Skin epidermis (tissue), 12 donors: ENCODE results near the gene ADH1C.
"Not testable (repeated sequence)": the region's sequence is repeated elsewhere in the genome, so short reads cannot be mapped to it uniquely, and the experiment has no call there.

Experiments used
- H3K27ac ChIP-seq, 21 experiments: fragments of 200-600 bp; sonication (generic) in 11 of 21; one replicate each; pipeline ENCODE4 v1.5.0; 2020; ENCODE audit warnings: mild to moderate bottlenecking in 3 of 21, inconsistent platforms in 2 of 21, moderate library complexity in 2 of 21
- H3K4me3 ChIP-seq, 7 experiments: fragments of 200-600 bp; sonication (generic) in 2 of 7; one replicate each; pipeline ENCODE4 v1.5.0; 2020; ENCODE audit warnings: inconsistent platforms in 2 of 7, mild to moderate bottlenecking in 2 of 7, moderate library complexity in 1 of 7

Gene ADH1C

DNA sequence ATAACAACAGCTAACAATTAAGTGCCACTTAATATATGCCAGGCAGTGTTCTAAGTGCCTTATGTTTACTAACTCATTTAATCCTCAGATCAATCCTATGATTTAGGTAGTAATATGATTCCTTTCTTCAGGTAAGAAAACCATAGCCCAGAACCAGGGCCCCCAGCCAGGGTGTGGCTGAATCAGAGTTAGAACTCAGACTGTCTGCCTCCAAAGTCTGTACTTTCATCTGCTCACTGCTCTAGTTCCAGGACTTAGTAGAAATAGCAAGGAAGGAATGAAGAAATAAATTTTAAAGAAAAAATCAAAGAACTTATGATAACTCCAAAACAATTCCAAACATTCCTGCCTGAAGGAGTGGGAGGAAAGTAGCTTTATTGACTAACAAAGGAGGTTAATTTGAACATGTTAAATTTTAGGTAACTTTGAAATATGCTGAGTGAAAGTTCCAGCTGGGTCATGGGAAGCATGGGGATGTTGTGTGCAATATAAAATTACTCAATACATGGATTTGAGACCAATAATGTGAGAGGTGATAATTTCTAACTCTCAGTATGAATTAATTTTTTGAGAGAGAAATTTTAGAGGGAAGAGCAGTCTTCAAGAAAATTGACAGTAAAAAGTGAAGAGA is 8.8 kb upstream of the ADH1C start:
- no peak overlapping the region for H3K27ac ChIP-seq
- no peak overlapping the region for H3K4me3 ChIP-seq

DNA sequence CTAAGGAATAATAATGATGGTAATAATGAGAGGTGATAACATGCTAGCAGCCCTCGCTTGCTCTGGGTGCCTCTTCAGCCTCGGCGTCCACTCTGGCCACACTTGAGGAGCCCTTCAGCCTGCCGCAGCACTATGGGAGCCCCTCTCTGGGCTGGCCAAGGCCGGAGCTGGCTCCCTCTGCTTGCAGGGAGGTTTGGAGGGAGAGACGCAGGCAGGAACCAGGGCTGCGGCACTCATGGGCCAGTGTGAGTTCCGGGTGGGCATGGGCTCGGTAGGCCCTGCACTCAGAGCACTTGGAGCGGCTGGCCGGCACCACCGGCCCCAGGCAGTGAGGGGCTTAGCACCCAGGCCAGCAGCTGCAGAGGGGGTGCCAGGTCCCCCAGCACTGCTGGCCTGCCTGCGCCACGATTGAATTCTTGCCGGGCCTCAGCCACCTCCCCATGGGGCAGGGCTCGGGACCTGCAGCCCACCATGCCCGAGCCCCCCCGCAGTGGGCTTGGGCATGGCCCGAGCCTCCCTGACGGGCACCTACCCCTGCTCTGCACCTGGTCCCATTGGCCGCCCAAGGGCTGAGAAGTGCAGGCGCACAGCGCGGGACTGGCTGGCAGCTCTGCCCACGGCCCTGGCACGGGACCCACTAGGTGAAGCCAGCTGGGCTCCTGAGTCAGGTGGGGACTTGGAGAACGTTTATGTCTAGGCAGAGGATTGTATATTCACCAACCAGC is 7.1 kb upstream of the ADH1C start:
- no peak overlapping the region for H3K4me3 ChIP-seq
- no peak overlapping the region for H3K27ac ChIP-seq

DNA sequence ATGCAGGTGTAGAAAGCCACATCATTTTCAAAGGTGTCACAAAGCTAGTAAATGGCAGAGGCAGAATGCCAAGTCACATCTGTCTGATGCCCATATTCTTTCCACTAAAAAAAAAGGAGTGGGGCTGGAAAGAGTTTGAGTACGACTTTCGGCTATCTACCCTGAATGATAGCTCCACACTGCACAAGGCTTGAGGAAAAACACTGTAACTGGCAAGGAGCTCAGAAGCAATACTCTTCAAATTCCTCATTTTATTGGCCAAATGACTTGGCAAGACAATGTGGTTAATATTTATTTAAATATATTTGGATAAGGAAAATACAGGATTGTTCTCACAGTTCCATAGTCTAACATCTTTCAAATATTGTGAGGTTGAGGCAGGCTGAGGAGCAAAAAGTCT is 5.4 kb upstream of the ADH1C start:
- H3K27ac ChIP-seq, result no peak overlapping the region

DNA sequence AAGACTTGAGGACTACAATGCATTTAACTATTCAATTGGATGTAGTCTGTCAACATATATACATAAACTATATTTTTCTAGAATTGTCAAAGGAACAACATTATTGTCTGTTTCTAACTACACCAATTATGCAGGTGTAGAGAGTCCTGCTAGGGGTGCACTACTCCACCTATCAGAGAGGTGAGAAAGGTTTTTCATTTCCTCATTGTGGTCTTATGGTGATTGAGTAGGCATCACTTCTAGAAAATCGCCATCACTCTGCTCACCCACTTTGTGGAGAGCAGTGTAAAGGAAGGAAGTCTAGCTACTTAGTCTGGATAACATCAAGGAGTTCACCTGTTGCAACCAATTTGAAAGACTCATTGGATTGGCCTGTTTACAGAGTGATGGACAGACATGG is 4.4 kb upstream of the ADH1C start:
- no peak overlapping the region for H3K27ac ChIP-seq
- H3K4me3 ChIP-seq, result no peak overlapping the region

More for the DNA sequence above, 5.4 kb upstream of the ADH1C start:
- H3K4me3 ChIP-seq, result no peak overlapping the region

DNA sequence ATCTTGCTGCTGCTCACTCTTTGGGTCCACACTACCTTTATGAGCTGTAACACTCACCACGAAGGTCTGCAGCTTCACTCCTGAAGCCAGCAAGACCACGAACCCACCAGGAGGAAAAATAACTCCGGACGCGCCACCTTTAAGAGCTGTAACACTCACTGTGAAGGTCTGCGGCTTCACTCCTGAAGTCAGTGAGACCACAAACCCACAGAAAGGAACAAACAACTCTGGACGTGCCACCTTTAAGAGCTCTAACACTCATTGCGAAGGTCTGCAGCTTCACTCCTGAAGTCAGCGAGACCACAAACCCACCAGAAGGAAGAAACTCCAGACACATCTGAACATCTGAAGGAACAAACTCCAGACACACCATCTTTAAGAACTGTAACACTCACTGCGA is 3.6 kb upstream of the ADH1C start:
- H3K27ac ChIP-seq, H3K4me3 ChIP-seq: not testable (repeated sequence)

- no peak overlapping the region for H3K4me3 ChIP-seq
- no peak overlapping the region for H3K27ac ChIP-seq
Observed at GRCh38 chr4:99351487-99351886, 1.1 kb downstream of the ADH1C start.

- Histone ChIP-seq H3K27ac (no peak overlapping the region), H3K4me3 (no peak overlapping the region)
Observed at GRCh38 chr4:99349338-99349737, 3.2 kb downstream of the ADH1C start.

DNA sequence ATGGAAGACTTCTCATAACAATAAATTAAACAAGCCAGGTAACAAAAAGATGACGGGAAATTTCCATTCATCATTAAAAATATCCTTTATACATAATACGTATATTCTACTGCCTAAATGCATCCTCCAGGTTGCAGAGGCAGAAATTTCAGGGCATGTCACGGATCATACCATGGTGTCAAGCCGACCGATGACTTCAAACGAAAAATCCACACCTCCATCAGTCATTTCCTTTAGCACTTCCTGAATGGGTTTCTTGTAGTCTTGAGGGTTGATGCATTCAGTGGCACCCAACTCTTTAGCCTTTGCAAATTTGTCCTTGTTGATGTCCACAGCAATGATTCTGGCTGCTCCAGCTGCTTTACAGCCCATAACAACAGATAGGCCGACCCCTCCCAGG is 9.9 kb downstream of the ADH1C start:
- H3K27ac ChIP-seq, H3K4me3 ChIP-seq: not testable (repeated sequence)

GRCh38 chr4:99341426-99341825 is 11.1 kb downstream of the ADH1C start:
- Histone ChIP-seq H3K4me3 (no peak overlapping the region), H3K27ac (no peak overlapping the region)

- no peak overlapping the region for H3K27ac ChIP-seq
- H3K4me3 ChIP-seq, result no peak overlapping the region
Observed at GRCh38 chr4:99339172-99339571, 13.4 kb downstream of the ADH1C start.

DNA sequence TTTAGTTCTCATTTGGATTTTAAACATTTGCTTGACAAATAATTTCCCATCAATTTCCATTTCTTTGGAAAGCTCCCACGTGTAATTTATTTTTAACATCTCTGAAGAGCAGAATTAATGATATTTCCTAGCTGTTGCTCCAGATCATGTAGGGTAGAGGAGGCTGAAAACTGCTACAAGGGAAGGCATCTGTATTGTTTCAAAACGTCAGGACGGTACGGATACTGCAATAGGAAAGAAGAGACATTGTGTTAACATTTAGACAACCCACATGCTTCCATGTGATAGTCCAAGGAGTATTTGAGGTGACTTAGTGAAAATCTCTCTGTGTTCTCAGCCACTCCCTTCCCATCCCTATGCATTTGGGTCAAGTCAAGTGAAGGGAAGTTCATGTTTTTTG is 16.0 kb downstream of the ADH1C start:
- H3K4me3 ChIP-seq, result no peak overlapping the region
- H3K27ac ChIP-seq, result no peak overlapping the region

GRCh38 chr4:99334880-99335279 is 17.7 kb downstream of the ADH1C start:
- Histone ChIP-seq H3K27ac (no peak overlapping the region), H3K4me3 (no peak overlapping the region)

DNA sequence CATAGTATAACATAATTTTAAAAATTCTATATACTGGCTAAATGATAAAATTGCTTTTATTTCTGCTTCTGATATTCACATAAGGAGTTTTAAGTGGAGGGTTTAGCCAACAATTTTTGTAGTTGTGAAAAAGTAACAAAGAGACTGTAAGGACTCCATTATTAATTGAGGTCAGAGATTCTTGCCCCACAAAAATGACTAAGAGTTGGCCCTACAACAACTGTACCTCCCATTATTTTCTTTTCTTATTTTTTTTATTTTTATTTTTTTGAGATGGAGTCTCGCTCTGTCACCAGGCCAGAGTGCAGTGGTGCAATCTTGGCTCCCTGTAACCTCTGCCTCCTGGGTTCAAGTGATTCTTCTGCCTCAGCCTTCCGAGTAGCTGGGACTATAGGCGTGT is 21.9 kb downstream of the ADH1C start:
- Histone ChIP-seq H3K4me3 (no peak overlapping the region), H3K27ac (no peak overlapping the region)

GRCh38 chr4:99329876-99330275 is 22.7 kb downstream of the ADH1C start:
- Histone ChIP-seq H3K27ac (no peak overlapping the region), H3K4me3 (no peak overlapping the region)

DNA sequence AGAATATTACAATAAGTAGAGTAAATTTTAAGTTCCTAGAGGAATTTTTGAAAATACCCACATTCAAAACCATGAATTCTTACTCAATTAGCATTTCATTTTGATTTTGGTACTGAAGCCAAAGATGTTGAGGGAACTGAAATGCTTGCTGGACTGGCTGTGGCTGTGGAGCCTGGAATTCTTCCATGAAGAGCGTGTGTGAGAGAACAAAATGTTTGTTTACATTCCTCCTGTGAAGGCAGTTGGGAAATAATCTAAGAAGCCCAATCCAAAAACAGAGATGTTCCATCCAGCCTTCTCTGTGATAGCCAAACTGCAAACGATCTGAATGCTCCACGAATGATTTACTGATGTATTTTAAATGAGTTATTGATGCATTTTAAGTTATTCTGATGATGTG is 27.6 kb downstream of the ADH1C start:
- Histone ChIP-seq H3K27ac (peak overlapping the region in 3 of 21 experiments; percentile 32 to 75 (median 58)), H3K4me3 (no peak overlapping the region)

DNA sequence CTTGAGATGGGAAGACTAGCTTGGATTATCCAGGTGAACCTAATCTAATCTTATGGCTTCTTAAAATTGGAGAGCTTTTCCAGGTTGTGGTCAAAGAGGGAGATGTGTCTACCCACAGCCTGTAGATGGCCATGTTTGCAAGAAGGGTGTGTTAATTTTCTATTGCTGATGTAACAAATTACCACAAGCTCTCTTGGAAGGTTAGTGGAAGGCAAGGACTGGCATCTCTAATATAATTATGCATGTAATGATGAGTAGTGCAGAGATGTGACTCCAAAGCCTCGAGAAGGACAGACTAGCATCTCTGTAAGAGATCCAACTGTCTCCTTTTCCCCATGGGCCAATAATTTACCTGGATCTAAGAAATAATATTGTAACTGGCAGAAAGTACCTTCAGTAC is 28.2 kb downstream of the ADH1C start:
- peak overlapping the region in 8 of 21 experiments; percentile 21 to 75 (median 46) for H3K27ac ChIP-seq

DNA sequence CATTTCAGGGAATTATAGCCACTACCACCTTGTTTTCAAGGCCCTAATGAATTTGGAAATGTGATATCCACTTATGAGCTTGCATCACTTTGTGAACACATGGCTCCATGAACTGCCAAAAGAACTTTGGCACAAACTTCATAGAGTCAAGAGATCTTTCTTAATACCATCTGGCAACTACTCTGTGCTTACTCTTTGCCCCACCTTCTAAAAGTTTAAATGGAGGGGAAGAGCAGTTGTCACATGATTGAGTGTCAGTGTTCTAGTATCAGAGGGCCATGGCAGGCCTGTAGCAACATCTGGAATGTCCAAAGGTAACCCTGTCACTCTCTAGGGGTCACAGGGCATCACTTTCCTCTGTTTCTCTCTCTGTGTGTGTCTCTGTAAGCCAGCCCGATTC is 28.8 kb downstream of the ADH1C start:
- peak overlapping the region in 7 of 21 experiments; percentile 21 to 75 (median 49) for H3K27ac ChIP-seq

More for the DNA sequence above, 28.2 kb downstream of the ADH1C start:
- H3K4me3 ChIP-seq, result no peak overlapping the region

DNA sequence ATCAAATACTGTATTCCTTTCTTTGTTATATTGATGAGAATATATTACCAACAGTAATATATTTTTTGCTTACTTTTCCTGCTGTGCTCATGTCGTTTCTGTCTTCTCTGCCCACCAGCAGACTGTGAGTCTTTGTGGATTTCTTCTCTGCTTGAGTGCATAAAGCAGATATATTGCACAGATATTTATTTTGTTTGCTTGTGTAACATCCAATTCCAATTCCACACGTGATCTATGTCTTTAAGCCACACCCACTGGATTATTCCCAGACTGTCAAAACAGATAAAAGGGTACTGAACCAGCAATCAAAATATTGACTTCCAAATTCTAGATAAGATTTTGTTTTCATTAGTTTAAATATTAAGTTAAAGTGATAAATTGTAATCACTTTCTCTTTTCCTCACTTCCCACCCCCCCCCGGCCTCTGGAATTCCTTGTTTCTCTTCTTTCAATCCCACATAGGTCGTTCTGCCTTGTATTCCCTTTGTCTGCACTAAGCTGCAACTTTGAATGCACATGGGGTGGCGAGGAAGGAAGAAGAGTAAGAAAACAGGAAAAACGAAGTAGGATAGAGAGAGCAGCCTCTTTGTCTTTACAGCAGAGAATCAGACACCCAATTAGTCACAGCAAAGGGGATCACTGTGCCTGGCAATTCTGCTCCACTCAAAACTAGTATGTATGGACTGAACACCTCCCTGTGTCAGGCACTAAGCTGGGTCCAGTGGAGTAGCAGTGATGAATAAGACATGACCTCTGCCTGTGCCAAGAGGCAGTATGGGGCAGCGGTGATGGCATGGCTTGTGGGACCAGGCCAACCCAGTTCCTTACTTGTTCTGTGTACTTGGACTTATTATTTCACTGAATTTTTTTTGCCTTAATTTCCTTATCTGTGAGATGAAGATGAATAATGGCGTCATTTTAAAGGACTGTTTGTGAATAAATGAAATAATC is 31.0 kb downstream of the ADH1C start, which contains the start of gene ADH1B:
Gene ADH1B, minus strand, starts transcription at position 161 of the 951 bp plus-strand sequence. Its CDS starts 70 bp downstream, at position 91.
- peak within 1 kb of the TSS in 1 of 7 experiments; percentile 12 for H3K4me3 ChIP-seq
- peak within 1 kb of the TSS in 2 of 21 experiments; percentile 21 to 23 for H3K27ac ChIP-seq

More for the DNA sequence above, 28.8 kb downstream of the ADH1C start:
- no peak overlapping the region for H3K4me3 ChIP-seq

GRCh38 chr4:99317811-99318210 is 34.7 kb downstream of the ADH1C start:
- not testable (repeated sequence) for H3K27ac ChIP-seq, H3K4me3 ChIP-seq

DNA sequence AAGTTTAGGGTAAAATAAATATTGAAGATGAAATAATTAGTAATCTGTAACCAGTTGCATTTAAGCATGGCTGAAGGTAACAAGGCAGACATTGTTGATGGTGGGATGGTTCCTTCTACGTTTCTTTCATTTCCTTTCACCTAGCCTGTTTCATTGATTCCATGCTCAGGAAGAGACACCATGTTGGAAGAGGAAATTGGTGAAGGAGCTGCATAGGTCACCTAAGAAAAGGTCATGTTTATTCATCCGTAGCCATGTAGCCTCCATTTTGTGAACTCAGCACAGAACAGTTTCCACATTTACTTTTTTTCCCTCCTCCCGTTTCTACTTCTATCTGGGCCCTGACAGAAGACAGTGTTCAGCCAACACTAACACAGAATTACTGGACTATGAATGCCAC is 35.2 kb downstream of the ADH1C start:
- Histone ChIP-seq H3K4me3 (no peak overlapping the region), H3K27ac (no peak overlapping the region)
